CD14-positive monocyte (primary cell): ENCODE data around the gene RELN. TPM values are rescaled to one million over a fixed set of nuclear protein-coding genes. Genes with fewer than 3 reads are reported as not detected.

ENCODE experiments used
- DNase-seq, 3 donors: peaks; one replicate each; pipeline ENCODE4 v3.0.0-alpha.2; 2011 to 2022
- H2AFZ ChIP-seq: 2 replicates; pipeline ENCODE4 v1.6.0; 2012; ENCODE audit warnings: mild to moderate bottlenecking, low read depth, low read length, inconsistent platforms; ENCODE audit not compliant: insufficient read depth, poor library complexity, severe bottlenecking
- H3K27ac ChIP-seq, 2 donors: 1 replicate in 1 of 2; 2 replicates in 1 of 2; pipeline ENCODE4 v1.5.1; 2012 to 2013; ENCODE audit warnings: low read length in 2 of 2, control low read depth in 1 of 2, inconsistent platforms in 1 of 2, low read depth in 1 of 2, mild to moderate bottlenecking in 1 of 2
- H3K27me3 ChIP-seq, 2 donors: one replicate each; pipeline versions ENCODE4 v1.6.0 to v1.6.1; 2011 to 2013; ENCODE audit warnings: low read length in 2 of 2; ENCODE audit not compliant: control insufficient read depth in 2 of 2, insufficient read depth in 2 of 2
- H3K36me3 ChIP-seq, 2 donors: replicated peaks in 1 of 2; 1 replicate in 1 of 2; 2 replicates in 1 of 2; pipeline versions ENCODE4 v1.5.1 to v1.6.1; 2012 to 2013; ENCODE audit warnings: low read length in 2 of 2, control low read depth in 1 of 2, inconsistent platforms in 1 of 2, mild to moderate bottlenecking in 1 of 2; ENCODE audit not compliant: insufficient read depth in 2 of 2, control insufficient read depth in 1 of 2
- H3K4me1 ChIP-seq, 2 donors: 1 replicate in 1 of 2; 2 replicates in 1 of 2; pipeline versions ENCODE4 v1.5.1 to v1.6.1; 2012 to 2013; ENCODE audit warnings: low read length in 2 of 2, control low read depth in 1 of 2, inconsistent platforms in 1 of 2, mild to moderate bottlenecking in 1 of 2, moderate library complexity in 1 of 2; ENCODE audit not compliant: insufficient read depth in 2 of 2, control insufficient read depth in 1 of 2
- H3K4me2 ChIP-seq: replicated peaks from 2 replicates; pipeline ENCODE3; 2012; ENCODE audit warnings: low read length, moderate library complexity, mild to moderate bottlenecking; ENCODE audit not compliant: poor library complexity, severe bottlenecking; ENCODE audit errors: extremely low read depth
- H3K4me3 ChIP-seq, 3 experiments: fragments of 200-600 bp in 1 of 3; sonication (generic) in 1 of 3; replicated peaks in 1 of 3; 1 replicate in 2 of 3; 2 replicates in 1 of 3; pipeline ENCODE4 v1.5.1; 2011 to 2013; ENCODE audit warnings: low read length in 3 of 3, mild to moderate bottlenecking in 3 of 3, control low read depth in 2 of 3, low read depth in 2 of 3, inconsistent platforms in 1 of 3, moderate library complexity in 1 of 3
- H3K79me2 ChIP-seq: 2 replicates; pipeline ENCODE4 v1.6.0; 2012; ENCODE audit warnings: mild to moderate bottlenecking, control low read depth, inconsistent platforms, low read length, moderate library complexity; ENCODE audit not compliant: insufficient read depth
- H3K9ac ChIP-seq: 2 replicates; pipeline ENCODE4 v1.6.0; 2017; ENCODE audit warnings: low read length, mild to moderate bottlenecking; ENCODE audit not compliant: insufficient read depth, poor library complexity, severe bottlenecking
- H3K9me3 ChIP-seq, 2 donors: replicated peaks in 1 of 2; 1 replicate in 1 of 2; 2 replicates in 1 of 2; pipeline versions ENCODE4 v1.5.1 to v1.6.1; 2012 to 2013; ENCODE audit warnings: low read length in 2 of 2, control low read depth in 1 of 2; ENCODE audit not compliant: control insufficient read depth in 1 of 2, insufficient read depth in 1 of 2
- H4K20me1 ChIP-seq: 2 replicates; pipeline ENCODE4 v1.6.0; 2012; ENCODE audit warnings: mild to moderate bottlenecking, low read length, control low read depth, moderate library complexity; ENCODE audit not compliant: insufficient read depth
- H3K27ac Mint-ChIP-seq, 7 donors: one replicate each; pipeline ENCODE4 v1.8.0; 2020; ENCODE audit warnings: mild to moderate bottlenecking in 7 of 7, mixed read lengths in 7 of 7, moderate library complexity in 6 of 7, inconsistent platforms in 2 of 7
- H3K27me3 Mint-ChIP-seq, 3 donors: one replicate each; pipeline ENCODE4 v1.8.0; 2021 to 2022; ENCODE audit warnings: low read depth in 3 of 3, mild to moderate bottlenecking in 3 of 3, mixed read lengths in 3 of 3, moderate library complexity in 3 of 3, inconsistent platforms in 1 of 3
- H3K36me3 Mint-ChIP-seq, 2 donors: one replicate each; pipeline ENCODE4 v1.8.0; 2020; ENCODE audit warnings: mixed read lengths in 2 of 2, inconsistent platforms in 1 of 2, mild to moderate bottlenecking in 1 of 2
- H3K4me1 Mint-ChIP-seq: one replicate; pipeline ENCODE4 v1.8.0; 2020; ENCODE audit warnings: mild to moderate bottlenecking, mixed read lengths
- H3K4me3 Mint-ChIP-seq, 2 donors: one replicate each; pipeline ENCODE4 v1.8.0; 2020; ENCODE audit warnings: mild to moderate bottlenecking in 2 of 2, mixed read lengths in 2 of 2, moderate library complexity in 1 of 2
- H3K9me3 Mint-ChIP-seq, 7 donors: one replicate each; pipeline ENCODE4 v1.8.0; 2020 to 2022; ENCODE audit warnings: mixed read lengths in 7 of 7, mild to moderate bottlenecking in 6 of 7, moderate library complexity in 6 of 7, inconsistent platforms in 2 of 7
- CTCF ChIP-seq: fragments of 200-600 bp; IDR thresholded peaks from one replicate; pipeline ENCODE4 v1.8.0; 2022; ENCODE audit warnings: antibody characterized with exemption, mild to moderate bottlenecking
- WGBS: methylation state at CpG from one replicate; pipeline ENCODE4 v1.1.5; 2013; ENCODE audit warnings: missing lambda C conversion rate; ENCODE audit not compliant: insufficient coverage; 5-methylcytosine and 5-hydroxymethylcytosine counted together
- intact Hi-C, 2 donors: fragments of 100-400 bp; cut with micrococcal nuclease; formaldehyde crosslinking; loops; one replicate each; pipeline versions ENCODE4 v1.15.0 to v1.15.1; 2023
- polyA plus RNA-seq, 3 donors: library from polyadenylated mRNA; depleted of rRNA in 1 of 3; unstranded in 2 of 3; stranded (reverse) in 1 of 3; fragments of 300-500 nt in 2 of 3; fragments of >200 nt in 1 of 3; fragmentation: Illumina TruSeq in 2 of 3; gene quantifications; 1 replicate in 2 of 3; 2 replicates in 1 of 3; pipeline ENCODE4 v1.2.3, GENCODE V29; 2012 to 2021

The RELN gene
- polyA plus RNA-seq, 3 donors, result not detected

GRCh38 chr7:104029765-104030164 is 40.3 kb upstream of the RELN start:
- Mint-ChIP-seq H3K27me3 (no peaks in the 10 kb centered on the region), H3K4me1 (no peaks in the 10 kb centered on the region), H3K36me3 (no peaks in the 10 kb centered on the region), H3K27ac (no peak overlapping the region), H3K9me3 (peaks cover 3 to 9% (median 5%) of the 10 kb centered on the region in 7 donors), H3K4me3 (no peak overlapping the region)
- no peaks in the 10 kb centered on the region for H4K20me1 ChIP-seq
- no peak for DNase-seq
- H3K9me3 ChIP-seq, result peaks cover 3 to 7% of the 10 kb centered on the region in 2 donors
- no peak overlapping the region for H3K4me3 ChIP-seq
- H2AFZ ChIP-seq, result no peak overlapping the region
- no peaks in the 10 kb centered on the region for H3K4me1 ChIP-seq
- no peaks in the 10 kb centered on the region for H3K36me3 ChIP-seq
- no peak for TF ChIP-seq CTCF
- WGBS, result 70% methylated on average over 2 of the region's 2 CpGs
- H3K9ac ChIP-seq, result no peak overlapping the region
- H3K27ac ChIP-seq, result no peak overlapping the region
- H3K79me2 ChIP-seq, result no peaks in the 10 kb centered on the region
- H3K4me2 ChIP-seq, result no peak overlapping the region
- intact Hi-C loops, result no loop called here
- H3K27me3 ChIP-seq, result no peaks in the 10 kb centered on the region

GRCh38 chr7:104024632-104025031 is 35.2 kb upstream of the RELN start:
- Histone ChIP-seq H2AFZ (no peak overlapping the region), H3K27me3 (no peaks in the 10 kb centered on the region), H3K4me1 (no peaks in the 10 kb centered on the region), H3K4me2 (no peak overlapping the region), H3K9me3 (peaks cover 6 to 16% of the 10 kb centered on the region in 2 donors), H3K4me3 (no peak overlapping the region), H4K20me1 (no peaks in the 10 kb centered on the region), H3K36me3 (no peaks in the 10 kb centered on the region), H3K79me2 (no peaks in the 10 kb centered on the region), H3K27ac (no peak overlapping the region), H3K9ac (no peak overlapping the region)
- no peak for DNase-seq
- intact Hi-C loops, result no loop called here
- TF ChIP-seq CTCF, result no peak
- peaks cover 0 to 10% (median 4%) of the 10 kb centered on the region in 7 donors for H3K9me3 Mint-ChIP-seq
- H3K27me3 Mint-ChIP-seq, result no peaks in the 10 kb centered on the region
- H3K4me3 Mint-ChIP-seq, result no peak overlapping the region
- no peaks in the 10 kb centered on the region for H3K4me1 Mint-ChIP-seq
- no peak overlapping the region for H3K27ac Mint-ChIP-seq
- no CpG with 5 or more reads among the region's 2 CpGs for WGBS
- H3K36me3 Mint-ChIP-seq, result no peaks in the 10 kb centered on the region
